Measurements from ENCODE around the gene AATF. TPM values are rescaled to one million over a fixed set of nuclear protein-coding genes. Genes with fewer than 3 reads are reported as not detected.

The AATF gene
- total RNA-seq, 1 experiment from 2014 or later, result 61.0 TPM

- no peaks in the 10 kb centered on the region for H3K9me3 Mint-ChIP-seq
- no peak overlapping the region for H3K4me3 Mint-ChIP-seq
- DNase-seq (ENCODE audit: low spot score), result no peak
- 0 out of 2 replicates have a peak, but pooled peaks cover 3% of the 10 kb centered on the region for H3K36me3 Mint-ChIP-seq
- ChIA-PET CTCF (interaction anchor here (1.0 kb wide), 1 partner anchor 68 kb away, joined by 4 read pairs; no protein-coding TSS in a partner anchor), POLR2A (no interaction called here)
- TF ChIP-seq ZNF121 (CRISPR knock-in tag; IDR thresholded peaks at IDR 0.05), result no peak
- TF ChIP-seq ATF6 (CRISPR knock-in tag; IDR thresholded peaks at IDR 0.05), result no peak
- TF ChIP-seq FOXP4 (CRISPR knock-in tag; IDR thresholded peaks at IDR 0.05), result no peak
- TF ChIP-seq ZNF512 (CRISPR knock-in tag; IDR thresholded peaks at IDR 0.05; ENCODE audit: borderline replicate concordance), result no peak
- H3K27ac Mint-ChIP-seq, result 0 out of 2 replicates have a peak overlapping the region, but pooled peaks have one; percentile 29
- ATAC-seq, result no peak
- H3K27me3 Mint-ChIP-seq (ENCODE audit: low read depth), result no peaks in the 10 kb centered on the region
- H3K4me1 Mint-ChIP-seq, result peaks cover 15% of the 10 kb centered on the region; the same call in 1 of the 2 replicates
Measured at GRCh38 chr17:36979565-36979941, 30.8 kb downstream of the AATF start.

- Mint-ChIP-seq H3K4me1 (peaks cover 15% of the 10 kb centered on the region; the same call in 1 of the 2 replicates), H3K9me3 (no peaks in the 10 kb centered on the region), H3K27ac (peak overlapping the region; percentile 13), H3K36me3 (0 out of 2 replicates have a peak, but pooled peaks cover 3% of the 10 kb centered on the region), H3K27me3 (ENCODE audit: low read depth) (no peaks in the 10 kb centered on the region), H3K4me3 (no peak overlapping the region)
- ATAC-seq, result no peak
- ChIA-PET CTCF (interaction anchor here (1.0 kb wide), 1 partner anchor 68 kb away, joined by 4 read pairs; no protein-coding TSS in a partner anchor), POLR2A (interaction anchor here (0.7 kb wide), 2 partner anchors 366 to 1364 kb away, joined by 4 to 7 read pairs; no protein-coding TSS in a partner anchor)
- TF ChIP-seq, protein P1, sequence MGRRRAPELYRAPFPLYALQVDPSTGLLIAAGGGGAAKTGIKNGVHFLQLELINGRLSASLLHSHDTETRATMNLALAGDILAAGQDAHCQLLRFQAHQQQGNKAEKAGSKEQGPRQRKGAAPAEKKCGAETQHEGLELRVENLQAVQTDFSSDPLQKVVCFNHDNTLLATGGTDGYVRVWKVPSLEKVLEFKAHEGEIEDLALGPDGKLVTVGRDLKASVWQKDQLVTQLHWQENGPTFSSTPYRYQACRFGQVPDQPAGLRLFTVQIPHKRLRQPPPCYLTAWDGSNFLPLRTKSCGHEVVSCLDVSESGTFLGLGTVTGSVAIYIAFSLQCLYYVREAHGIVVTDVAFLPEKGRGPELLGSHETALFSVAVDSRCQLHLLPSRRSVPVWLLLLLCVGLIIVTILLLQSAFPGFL (CRISPR knock-in tag; IDR thresholded peaks at IDR 0.05; ENCODE audit: borderline replicate concordance), result no peak
- TF ChIP-seq MXD4 (CRISPR knock-in tag; IDR thresholded peaks at IDR 0.05; ENCODE audit: borderline replicate concordance) (no peak), MAX (CRISPR knock-in tag; IDR thresholded peaks at IDR 0.05) (no peak), FOXP1 (CRISPR knock-in tag; IDR thresholded peaks at IDR 0.05; ENCODE audit: borderline replicate concordance) (no peak)
- TF ChIP-seq, protein P2, sequence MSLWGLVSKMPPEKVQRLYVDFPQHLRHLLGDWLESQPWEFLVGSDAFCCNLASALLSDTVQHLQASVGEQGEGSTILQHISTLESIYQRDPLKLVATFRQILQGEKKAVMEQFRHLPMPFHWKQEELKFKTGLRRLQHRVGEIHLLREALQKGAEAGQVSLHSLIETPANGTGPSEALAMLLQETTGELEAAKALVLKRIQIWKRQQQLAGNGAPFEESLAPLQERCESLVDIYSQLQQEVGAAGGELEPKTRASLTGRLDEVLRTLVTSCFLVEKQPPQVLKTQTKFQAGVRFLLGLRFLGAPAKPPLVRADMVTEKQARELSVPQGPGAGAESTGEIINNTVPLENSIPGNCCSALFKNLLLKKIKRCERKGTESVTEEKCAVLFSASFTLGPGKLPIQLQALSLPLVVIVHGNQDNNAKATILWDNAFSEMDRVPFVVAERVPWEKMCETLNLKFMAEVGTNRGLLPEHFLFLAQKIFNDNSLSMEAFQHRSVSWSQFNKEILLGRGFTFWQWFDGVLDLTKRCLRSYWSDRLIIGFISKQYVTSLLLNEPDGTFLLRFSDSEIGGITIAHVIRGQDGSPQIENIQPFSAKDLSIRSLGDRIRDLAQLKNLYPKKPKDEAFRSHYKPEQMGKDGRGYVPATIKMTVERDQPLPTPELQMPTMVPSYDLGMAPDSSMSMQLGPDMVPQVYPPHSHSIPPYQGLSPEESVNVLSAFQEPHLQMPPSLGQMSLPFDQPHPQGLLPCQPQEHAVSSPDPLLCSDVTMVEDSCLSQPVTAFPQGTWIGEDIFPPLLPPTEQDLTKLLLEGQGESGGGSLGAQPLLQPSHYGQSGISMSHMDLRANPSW (CRISPR knock-in tag; conservative IDR thresholded peaks at IDR 0.05; ENCODE audit: low read depth), result no peak
- DNase-seq (ENCODE audit: low spot score), result no peak
Measured at GRCh38 chr17:36980280-36980761, 31.6 kb downstream of the AATF start.

- ATAC-seq (no peak), DNase-seq (ENCODE audit: low spot score) (no peak)
- peak overlapping the region; percentile 12 for H3K27ac Mint-ChIP-seq
- H3K36me3 Mint-ChIP-seq, result peaks cover 12% of the 10 kb centered on the region
- H3K4me3 Mint-ChIP-seq, result no peak overlapping the region
- H3K9me3 Mint-ChIP-seq, result no peaks in the 10 kb centered on the region
- H3K4me1 Mint-ChIP-seq, result peaks cover 11% of the 10 kb centered on the region; the same call in 1 of the 2 replicates
- no peaks in the 10 kb centered on the region for H3K27me3 Mint-ChIP-seq (ENCODE audit: low read depth)
- ChIA-PET CTCF (no interaction called here), POLR2A (no interaction called here)
- TF ChIP-seq EMX1 (CRISPR knock-in tag; IDR thresholded peaks at IDR 0.05) (no peak), CREB1 (CRISPR knock-in tag; IDR thresholded peaks at IDR 0.05) (no peak), CBFB (CRISPR knock-in tag; IDR thresholded peaks at IDR 0.05; ENCODE audit: low read depth) (no peak)
Measured at GRCh38 chr17:36983618-36984017, 34.9 kb downstream of the AATF start.

All from WTC11 (cell line).